HG03457 (cell line): ENCODE data around the gene MYEOV.

Source experiments
- ATAC-seq: cut with Tn5 transposase; IDR thresholded peaks from one replicate; pipeline ENCODE4 v1.9.1; 2021; ENCODE audit warnings: moderate number of reproducible peaks; ENCODE audit not compliant: unreplicated experiment

MYEOV gene

DNA sequence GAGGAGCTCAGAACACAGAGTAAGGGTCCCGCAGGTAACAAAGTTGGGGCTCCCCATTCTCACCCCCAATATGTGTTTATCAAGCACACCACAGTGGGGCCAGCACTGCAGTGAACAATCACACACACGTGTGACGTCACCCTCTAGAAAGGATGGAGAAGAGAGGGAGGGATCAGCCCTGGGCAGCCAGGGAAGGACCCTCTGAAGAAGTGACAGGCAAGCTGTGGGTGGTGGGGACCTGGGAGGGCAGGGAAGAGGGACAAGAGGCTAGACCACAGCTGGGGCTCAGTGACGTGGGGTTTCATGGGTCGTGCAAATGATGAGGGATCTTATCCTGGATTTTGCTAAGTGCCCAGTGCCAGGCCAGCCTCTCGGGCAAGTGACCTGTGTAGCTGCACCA is 28.7 kb upstream of the MYEOV start:
- ATAC-seq, result no peak

DNA sequence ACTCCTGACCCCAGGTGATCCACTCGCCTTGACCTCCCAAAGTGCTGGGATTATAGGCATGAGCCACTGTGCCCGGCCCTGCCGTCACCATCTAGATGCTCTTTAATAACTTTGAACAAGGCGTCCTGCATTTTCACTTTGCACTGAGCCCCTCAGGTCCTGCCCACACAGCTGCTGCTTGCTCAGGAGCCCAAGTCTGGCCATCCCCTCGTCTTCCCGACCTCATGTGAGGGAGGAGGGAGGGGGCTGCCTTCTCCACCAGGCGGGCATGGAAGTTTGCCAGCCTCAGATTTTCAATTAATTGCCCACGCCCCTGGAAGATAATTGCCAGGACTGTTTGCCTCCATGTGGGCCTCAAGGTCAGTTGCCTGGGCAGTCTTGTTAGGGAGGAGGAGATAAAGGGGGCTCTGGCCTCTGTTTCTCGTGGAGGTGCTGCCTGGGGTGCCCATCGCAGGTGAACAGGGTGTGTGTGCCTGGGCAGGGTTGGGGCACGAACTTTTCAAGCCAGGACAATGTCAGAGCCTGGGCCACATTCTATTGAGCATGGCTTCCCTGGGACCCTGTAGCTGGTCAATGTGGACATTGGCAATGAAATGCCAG is 27.9 kb upstream of the MYEOV start:
- no peak for ATAC-seq

DNA sequence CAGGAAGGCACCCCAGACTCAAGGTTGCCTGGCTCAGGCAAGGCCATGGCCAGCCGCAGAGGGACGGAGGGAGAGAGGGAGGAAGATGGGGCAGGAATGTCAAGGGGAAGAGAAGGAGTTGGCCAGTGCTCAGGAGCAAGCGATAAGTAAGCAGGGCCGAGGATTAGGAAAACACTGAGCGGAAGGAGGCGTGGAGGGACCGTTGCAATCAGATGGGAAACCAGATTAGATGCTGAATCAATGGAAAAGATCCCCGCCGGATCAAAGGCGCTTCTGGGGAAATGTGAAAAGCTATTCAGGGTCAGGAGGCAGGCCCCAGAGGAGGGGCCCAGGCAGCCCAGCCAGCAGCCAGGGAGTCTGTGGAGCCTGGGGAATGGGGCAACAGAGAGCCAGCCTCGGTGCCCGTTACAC is 26.6 kb upstream of the MYEOV start:
- ATAC-seq, result no peak

DNA sequence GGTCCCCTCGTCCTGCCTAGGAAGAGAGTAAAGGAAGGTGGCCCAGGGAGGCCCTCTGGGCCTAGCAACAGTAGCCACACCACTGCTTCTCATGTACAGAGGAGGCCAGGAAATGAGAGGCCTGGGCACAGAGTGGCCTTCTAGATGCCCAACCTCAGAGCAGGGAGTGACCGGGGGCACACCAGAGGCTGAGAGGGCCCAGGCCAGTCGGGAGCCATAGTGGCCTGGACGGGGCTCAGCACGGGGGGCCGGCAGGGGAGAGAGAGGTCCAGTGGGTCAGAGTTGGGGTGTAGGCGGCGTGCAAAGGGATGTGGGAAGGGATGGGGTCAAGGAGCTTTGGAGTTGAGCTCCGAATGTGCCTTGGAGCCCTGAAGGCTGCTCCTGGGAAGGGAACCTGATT is 25.0 kb upstream of the MYEOV start:
- ATAC-seq, result no peak

DNA sequence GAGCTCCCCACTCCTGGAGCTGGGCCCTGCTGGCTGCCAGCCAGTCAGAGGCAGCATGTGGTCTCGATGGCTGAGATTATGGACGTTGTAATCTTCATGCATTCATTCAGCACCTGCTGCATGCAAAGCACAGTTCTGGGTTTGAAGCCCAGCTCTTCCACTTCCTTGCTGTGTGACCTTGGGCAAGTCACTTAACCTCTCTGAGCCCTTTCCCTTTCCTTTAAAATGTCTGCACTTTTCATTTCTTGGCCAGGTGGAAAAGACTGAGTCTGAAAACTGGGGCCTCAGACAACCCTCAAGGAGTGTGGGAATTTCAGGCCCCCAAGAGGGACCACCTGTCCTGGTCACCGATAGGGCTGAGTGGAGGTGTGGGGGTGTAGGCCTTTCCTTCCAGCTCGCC is 24.6 kb upstream of the MYEOV start:
- no peak for ATAC-seq

DNA sequence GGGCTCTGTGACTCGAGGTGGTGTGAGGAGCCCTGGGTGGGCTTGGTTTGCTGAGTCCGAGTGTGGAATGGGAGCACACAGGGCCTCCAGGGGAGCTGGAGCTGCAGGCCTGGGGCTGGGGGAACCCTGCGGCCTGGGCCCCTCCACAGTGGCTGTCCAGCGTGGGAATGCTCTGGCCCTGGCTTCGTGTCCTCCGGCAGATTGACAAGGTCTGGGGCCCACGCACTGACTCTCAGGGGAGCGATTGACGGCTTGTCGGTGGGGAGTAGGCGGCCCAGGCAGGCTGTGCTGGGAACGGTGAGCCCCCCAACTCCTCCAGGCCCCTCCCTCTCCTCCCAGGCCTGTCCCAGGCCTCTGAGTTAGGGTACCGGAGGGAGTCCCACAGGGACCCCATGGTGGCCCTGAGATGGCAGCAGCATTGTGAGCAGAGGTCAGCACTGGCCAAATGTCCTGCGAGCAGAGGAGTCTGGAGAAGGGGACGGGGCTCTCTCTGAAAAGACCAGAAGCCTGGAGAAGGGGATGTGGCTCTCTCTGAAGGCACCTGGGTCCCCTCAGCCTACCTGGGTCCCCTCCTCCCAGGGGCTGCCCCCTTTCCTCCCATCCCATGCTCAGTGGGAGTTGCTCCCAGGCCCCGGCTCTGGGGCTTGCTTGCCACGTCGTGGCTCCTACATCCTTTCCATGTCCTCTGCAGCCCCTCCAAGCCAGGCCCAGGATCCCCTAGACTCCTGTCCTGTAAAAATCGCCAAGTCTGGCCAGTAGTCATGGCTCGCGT is 23.8 kb upstream of the MYEOV start:
- no peak for ATAC-seq

DNA sequence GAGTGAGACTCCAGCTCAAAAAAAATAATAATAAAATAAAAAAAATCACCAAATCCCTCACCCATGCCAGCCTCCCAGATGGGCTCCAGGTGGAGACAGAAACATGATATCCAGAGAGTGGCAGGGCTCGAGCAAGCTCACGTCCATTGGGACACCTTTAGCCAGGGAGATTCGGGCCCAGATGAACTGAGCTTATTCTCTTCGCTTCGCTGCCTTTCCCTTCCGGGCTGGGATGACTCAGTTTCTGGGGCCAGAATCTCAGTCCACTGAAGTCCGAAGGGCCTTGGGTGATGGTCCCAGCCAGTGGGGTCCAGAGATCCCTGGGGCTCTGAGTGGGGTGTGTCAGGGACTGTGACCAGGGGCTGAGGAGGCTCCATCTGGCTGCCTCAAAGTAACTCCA is 23.0 kb upstream of the MYEOV start:
- ATAC-seq, result no peak

DNA sequence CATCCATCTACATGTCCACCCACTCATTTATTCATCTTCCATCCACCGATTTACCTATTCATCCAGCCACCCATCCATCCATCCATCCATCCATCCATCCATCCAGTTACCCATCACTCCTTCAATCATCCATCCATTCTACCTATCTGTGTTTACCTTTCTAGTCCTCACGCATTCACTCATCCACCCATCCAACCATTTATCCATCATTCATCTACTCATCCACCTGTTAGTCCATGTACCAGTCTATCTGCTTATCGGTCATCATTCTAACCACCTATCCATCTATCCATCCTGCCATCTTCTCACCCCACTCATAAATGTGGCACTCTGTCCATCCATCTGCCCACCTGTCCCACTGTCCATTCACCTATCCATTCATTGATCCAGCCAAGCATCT is 21.9 kb upstream of the MYEOV start:
- ATAC-seq, result no peak

DNA sequence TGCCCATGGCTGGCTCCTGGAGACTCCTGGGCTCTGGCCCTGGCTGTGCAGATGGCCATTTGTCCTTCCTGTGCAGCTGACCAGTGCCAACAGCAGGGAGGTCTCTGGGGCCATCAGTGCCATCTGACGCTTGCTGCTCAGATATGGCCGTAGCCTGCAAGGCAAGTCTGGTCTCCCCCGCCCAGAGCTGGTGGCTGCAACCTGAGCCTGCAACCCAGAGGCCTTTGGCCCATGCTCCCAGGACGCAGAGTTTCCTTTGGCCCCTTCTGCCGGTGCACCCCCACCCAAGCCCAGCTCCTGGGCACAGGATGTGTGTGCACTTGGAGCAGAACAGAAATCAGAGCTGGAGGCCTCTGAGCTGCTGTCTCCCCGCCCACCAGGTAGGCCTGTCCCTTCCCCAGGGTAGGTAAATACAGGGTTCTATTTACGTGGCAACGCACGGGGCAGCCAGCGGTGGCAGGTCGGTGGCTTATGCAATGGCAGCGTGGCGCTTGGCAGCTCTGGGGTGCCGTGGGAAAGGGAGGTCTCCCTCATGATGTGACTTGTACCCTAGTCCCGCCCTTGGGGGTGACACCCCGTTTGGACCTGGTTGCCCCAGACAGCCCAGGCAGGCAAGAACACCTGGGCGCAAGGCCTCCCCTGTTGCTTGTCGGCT is 21.0 kb upstream of the MYEOV start:
- no peak for ATAC-seq

DNA sequence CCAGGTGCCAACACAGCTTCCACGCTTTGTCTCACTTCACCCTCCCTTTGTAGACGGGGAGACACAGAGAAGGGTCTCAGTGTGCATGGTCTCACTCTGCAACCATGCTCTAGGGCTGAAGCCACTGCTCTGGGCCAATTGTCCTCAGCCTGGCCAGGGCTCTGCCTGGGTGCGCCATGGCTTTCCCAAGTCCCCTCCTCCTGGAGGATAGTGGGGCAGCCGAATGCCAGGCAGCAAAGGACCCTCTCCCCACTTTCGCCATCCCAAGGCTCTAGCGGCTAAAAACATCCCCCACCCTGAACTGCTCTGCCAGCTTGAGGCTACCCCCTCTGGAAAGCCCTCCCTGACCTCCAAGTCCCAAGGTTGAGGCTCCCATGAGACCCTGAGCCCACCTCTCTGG is 20.4 kb upstream of the MYEOV start:
- ATAC-seq, result no peak

DNA sequence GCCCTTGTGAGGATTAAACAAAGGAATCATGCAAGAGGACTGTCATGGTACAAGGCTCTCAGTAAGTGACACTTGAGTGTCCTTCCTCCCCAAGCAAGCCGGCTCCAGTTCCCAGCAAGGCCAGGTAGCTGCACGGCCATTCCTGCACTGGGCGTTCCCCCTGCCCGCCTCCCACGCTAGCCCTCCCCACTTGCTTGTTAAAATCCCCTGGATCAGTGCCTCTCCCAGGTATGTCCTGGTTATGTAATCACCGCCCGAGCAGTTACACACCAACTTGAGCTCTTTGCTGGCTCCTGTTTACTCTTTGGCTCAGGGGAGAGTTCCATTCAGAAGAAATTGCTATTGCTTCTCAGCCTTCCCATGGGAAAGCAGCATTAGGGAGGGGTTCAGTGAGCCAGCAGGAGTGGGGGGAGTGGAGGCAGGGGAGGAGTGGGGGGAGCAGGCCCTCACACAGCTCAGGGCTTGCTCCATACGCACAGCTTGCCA is 19.4 kb upstream of the MYEOV start:
- ATAC-seq, result no peak

DNA sequence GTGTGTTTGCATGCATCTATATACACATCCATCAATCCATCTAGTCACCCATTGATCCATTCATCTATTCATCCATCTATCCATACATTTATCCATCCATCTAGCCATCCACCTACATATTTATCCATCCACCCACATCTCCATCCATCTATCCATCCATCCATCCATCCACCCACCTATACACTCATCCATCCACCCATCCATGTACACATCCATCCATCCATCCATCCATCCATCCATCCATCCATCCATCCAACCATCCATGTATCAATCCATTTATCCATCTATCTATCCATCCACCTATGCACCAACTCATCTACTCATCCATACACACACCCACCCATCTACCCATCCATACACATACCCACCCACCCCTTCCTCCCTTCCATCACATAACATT is 18.8 kb upstream of the MYEOV start:
- no peak for ATAC-seq

DNA sequence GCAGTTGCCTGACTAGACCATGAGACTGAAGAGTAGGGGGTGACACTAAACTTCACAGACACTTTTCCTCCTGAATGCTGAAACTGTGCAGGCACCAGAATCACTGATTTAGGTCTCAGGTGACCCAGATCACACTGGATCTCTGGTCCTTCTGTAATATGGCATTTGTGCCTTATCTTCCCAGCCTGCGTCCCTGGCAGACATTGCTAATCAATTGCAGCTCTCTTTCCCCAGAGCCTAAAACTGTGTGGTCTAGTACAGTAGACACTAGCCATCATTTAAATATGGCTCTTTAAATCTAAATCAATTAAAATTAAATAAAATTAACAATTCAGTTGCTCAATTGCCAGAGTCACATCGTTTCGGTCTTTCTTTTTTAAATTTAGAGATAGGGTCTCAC is 17.8 kb upstream of the MYEOV start:
- ATAC-seq, result no peak

DNA sequence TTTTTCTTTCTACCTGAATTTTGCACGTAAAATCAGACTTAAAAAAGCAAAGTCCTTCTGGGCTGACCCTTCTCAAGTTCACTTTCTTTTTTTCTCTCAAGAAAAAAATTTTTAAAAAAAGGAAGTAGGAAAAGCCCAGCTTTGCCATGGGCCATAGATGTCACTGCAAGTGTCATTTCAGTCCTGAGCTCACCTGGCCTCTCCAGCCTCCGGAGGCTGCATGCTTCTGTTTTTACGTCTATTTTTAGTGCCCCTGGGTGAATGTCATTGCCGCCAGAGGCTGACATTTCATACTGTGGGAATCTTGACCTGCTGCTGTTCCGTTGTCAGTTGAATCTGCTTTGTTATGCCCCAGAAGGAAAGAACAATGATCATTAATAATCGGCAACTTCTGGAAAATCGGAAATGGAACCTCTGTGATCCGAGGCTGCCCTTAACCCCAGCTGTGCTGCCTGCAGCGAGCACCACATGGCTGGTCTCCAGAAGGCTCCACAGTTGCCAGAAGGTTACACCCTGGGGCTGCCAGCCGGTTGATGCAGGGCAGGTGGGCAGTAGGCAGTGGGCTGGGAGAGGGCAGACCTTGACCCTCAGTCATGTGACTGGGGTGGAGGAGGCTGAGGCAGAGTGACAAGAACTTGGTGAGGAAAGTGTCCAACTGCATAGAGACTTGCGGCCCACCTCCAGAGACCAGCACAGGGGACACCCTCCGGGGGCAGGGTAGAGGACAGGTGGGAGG is 16.7 kb upstream of the MYEOV start:
- no peak for ATAC-seq

DNA sequence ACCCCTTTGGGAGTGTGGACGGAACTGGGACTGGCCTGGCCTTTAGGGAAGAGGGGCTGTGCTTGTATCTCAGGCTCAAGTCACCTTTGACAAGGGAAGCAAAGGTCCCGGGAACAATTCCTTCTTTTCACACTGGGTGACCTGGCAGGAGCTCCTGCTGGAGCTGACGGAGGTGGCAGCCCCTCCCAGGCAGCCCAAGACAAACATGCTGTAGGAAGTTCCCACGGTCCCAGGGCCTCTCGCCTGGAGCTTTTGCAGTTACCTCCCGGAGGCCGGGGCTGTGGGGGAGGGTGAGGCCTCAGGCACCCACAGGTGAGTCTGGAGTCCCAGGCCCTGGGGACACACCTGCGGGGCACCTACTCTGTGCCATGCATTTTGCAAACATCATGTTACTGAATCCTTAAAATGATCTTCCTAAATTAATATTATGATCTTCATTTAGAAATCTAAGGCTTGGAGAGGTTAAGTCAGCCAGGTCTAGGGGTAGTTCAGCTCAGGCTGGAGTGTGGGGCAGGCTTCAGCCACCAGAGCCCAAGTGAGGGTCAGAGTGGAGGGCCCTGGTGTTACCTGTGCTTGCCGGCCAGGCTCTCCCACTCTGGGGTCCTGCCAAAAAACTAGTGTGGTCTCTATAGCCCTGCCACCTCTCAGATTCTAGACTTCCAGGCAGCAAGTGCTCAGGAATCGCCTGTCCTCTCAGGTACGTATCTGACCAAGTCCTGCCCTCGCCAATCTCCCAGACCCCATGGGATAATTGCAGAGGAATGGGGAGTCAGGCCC is 15.7 kb upstream of the MYEOV start:
- ATAC-seq, result no peak

DNA sequence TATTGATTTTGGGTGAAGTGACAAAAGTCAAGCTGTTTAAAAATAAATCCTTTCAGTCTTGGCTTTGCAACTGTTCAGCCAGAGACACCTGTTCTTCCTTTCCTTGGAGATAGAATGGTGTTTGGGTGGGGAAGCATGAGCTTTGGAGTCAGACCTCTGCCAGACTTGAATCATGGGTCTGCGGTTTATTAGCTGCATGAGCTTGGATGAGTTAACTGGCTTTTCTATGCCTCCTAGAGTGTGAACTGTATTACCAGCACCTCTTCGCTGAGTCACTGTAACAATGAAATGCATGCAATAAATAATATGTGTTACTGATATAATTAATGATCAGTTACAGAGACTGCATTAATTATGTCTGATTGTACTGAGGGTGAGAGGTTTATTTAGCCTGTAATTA is 13.5 kb upstream of the MYEOV start:
- no peak for ATAC-seq

DNA sequence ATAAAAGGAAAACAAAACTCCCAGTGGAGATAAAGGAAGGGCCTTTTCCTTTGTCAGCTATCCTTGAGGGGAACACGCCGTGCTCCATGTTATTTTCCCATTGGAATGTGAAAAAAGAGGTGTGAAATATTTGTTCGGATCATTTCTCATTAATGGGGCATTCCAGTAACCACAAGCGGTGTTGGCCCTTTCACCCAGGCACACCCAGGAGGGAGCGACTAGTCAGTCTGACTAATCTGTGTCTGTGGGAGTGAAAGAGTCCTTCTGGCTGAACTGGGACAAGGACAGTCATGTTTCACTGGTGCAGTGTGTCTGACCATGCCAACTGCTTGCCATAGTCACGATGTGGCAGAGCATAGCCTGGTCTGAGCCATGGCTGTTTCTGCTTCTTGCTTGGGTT is 13.0 kb upstream of the MYEOV start:
- ATAC-seq, result no peak

DNA sequence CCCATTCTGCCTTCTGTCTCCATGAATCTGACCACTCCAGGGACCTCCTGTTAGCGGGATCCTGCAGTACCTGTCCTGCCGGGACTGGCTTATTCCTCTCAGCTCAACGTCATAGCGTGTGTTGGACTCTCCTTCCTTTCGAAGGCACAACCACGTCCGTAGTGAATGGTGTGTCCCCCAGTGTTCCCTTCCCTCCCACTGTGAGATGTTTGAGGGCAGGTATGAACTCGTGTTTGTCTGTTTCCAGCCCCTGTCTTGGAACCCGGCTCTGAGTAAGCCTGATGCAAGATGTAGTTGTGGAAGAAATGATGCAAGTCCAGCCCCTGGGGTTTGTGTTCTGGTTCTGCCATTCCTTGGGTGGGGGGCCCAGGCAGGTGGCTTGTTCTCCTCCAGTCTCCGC is 10.5 kb upstream of the MYEOV start:
- no peak for ATAC-seq

DNA sequence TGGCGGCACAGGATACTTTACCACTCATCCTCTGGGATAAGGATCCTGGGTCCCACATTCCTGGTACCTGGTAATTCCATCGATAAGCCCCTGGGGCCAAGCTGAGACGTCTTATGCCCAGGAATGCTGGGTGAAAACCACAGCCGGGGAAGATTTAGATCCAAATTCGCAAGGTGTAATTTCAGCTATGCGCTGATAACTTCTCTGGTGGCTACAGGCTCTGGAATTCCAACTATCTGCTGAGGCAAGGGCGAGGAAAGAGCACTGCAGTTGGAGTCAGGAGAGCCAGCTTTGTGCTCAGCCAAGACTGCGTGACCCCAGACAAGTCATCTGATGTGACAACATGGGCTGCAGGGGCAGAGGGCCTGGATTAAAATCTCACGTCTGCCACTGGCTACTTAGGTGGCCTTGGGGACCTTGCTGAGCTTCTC is 9.9 kb upstream of the MYEOV start:
- no peak for ATAC-seq

DNA sequence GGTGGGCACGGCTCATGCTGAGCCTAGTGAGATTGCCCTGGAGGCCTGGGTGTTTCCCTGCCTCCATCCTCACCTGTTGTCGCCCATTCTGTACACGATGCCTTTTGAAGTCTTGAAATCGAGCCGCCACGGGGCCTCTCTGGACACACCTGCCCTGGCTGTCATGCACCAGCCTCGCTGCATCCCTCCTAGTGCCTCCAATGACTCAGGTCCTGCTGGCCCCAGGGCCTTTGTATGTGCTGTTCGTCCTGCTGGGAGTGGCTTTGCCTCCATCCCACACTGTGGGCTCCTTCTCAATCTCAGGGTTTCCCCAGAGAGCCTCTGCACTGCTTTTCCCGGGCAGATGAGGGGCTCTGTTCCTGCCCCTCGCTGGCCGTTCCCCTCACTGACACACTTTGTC is 8.9 kb upstream of the MYEOV start:
- no peak for ATAC-seq

DNA sequence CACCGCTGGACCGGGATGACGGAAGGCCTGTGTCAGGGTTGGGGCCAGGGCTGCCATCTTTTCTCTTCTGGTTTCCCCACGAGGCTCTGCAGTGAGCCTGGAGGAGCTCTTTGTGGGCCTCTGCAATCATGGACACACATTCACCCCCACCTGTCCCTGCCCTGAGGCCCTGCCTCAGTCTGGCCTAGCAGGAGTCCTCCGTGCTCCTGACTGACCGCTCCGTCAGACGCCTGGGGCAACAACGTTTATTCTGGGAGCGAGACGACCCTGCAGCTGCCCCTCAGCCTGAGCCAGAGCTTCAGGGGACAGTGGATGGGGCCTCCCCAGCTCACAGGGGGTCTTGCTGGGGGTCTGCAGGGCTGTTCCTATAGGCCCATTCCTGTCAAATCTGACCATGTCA is 8.2 kb upstream of the MYEOV start:
- ATAC-seq, result no peak
